Caco-2 (cell line): Measurements from ENCODE around the gene VCAM1. TPM values are rescaled to one million over a fixed set of nuclear protein-coding genes. Genes with fewer than 3 reads are reported as not detected.

Experiments
- BruUV-seq: library from RNA; stranded (reverse); fragments of 400-500 nt; replicated peaks from 2 replicates; lab custom pipeline; 2021; lab: Mats Ljungman, UMichigan
- CTCF ChIA-PET: fragments of 300-600 bp; sonication (Branson Sonifier 250); formaldehyde crosslinking; loops from one replicate; lab custom pipeline; 2022; ENCODE audit warnings: antibody characterized with exemption; lab: Charles Lee
- POLR2A ChIA-PET: fragments of 300-600 bp; sonication (Branson Sonifier 250); formaldehyde crosslinking; loops from one replicate; lab custom pipeline; 2022; ENCODE audit warnings: antibody characterized with exemption; lab: Charles Lee
- DNase-seq, 2 experiments: peaks; one replicate each; pipeline versions ENCODE4 v3.0.0 to v3.0.0-alpha.2; 2020 to 2022
- H3K27me3 ChIP-seq: replicated peaks from 2 replicates; pipeline ENCODE4 v1.6.0; 2011; ENCODE audit warnings: low read length; ENCODE audit not compliant: control insufficient read depth, insufficient read depth
- H3K36me3 ChIP-seq: 2 replicates; pipeline ENCODE4 v1.5.1; 2011; ENCODE audit warnings: low read length; ENCODE audit not compliant: control insufficient read depth, insufficient read depth
- H3K4me1 ChIP-seq: fragments of 250-450 bp; sonication (Bioruptor Pico); 2 replicates; pipeline ENCODE4 v1.5.1; 2020; ENCODE audit warnings: mild to moderate bottlenecking
- H3K4me3 ChIP-seq: 2 replicates; pipeline ENCODE4 v1.5.1; 2011; ENCODE audit warnings: low read depth, mild to moderate bottlenecking, control low read depth, low read length
- H3K9me3 ChIP-seq: fragments of 250-450 bp; sonication (Bioruptor Pico); 2 replicates; pipeline ENCODE4 v1.5.1; 2020; ENCODE audit warnings: mild to moderate bottlenecking, moderate library complexity
- H3K27ac Mint-ChIP-seq: one replicate; pipeline ENCODE4 v1.8.0; 2022; ENCODE audit warnings: mixed read lengths; ENCODE audit not compliant: unreplicated experiment
- H3K27me3 Mint-ChIP-seq: one replicate; pipeline ENCODE4 v1.8.0; 2022; ENCODE audit warnings: mixed read lengths; ENCODE audit not compliant: insufficient read depth, unreplicated experiment
- H3K36me3 Mint-ChIP-seq: one replicate; pipeline ENCODE4 v1.8.0; 2022; ENCODE audit warnings: mild to moderate bottlenecking, mixed read lengths; ENCODE audit not compliant: insufficient read depth, unreplicated experiment
- H3K4me1 Mint-ChIP-seq: one replicate; pipeline ENCODE4 v1.8.0; 2022; ENCODE audit warnings: low read depth, mixed read lengths; ENCODE audit not compliant: unreplicated experiment
- H3K4me3 Mint-ChIP-seq: one replicate; pipeline ENCODE4 v1.8.0; 2022; ENCODE audit warnings: mild to moderate bottlenecking, moderate library complexity, mixed read lengths; ENCODE audit not compliant: unreplicated experiment
- H3K9me3 Mint-ChIP-seq: one replicate; pipeline ENCODE4 v1.8.0; 2022; ENCODE audit warnings: mixed read lengths; ENCODE audit not compliant: unreplicated experiment
- intact Hi-C: fragments of 100-400 bp; cut with micrococcal nuclease; formaldehyde crosslinking; loops from one replicate; pipeline ENCODE4 v1.10.0; 2022; ENCODE audit not compliant: unreplicated experiment
- total RNA-seq: library from RNA; stranded (reverse); gene quantifications from 2 replicates; pipeline ENCODE4 v1.2.3, GENCODE V29; 2022
- TF ChIP-seq, protein P1 (sequence below), 2 experiments: fragments of 200-600 bp in 1 of 2; IDR thresholded peaks; 1 replicate in 1 of 2; 2 replicates in 1 of 2; pipeline versions ENCODE4 v1.5.1 to v1.8.0; 2011 to 2022; ENCODE audit warnings: antibody characterized with exemption in 1 of 2, control low read depth in 1 of 2, inconsistent platforms in 1 of 2, low read depth in 1 of 2, low read length in 1 of 2, mild to moderate bottlenecking in 1 of 2, moderate library complexity in 1 of 2; ENCODE audit not compliant: insufficient read depth in 1 of 2, severe bottlenecking in 1 of 2, unreplicated experiment in 1 of 2

Gene VCAM1
- total RNA-seq, 1 experiment from 2014 or later = not detected

DNA sequence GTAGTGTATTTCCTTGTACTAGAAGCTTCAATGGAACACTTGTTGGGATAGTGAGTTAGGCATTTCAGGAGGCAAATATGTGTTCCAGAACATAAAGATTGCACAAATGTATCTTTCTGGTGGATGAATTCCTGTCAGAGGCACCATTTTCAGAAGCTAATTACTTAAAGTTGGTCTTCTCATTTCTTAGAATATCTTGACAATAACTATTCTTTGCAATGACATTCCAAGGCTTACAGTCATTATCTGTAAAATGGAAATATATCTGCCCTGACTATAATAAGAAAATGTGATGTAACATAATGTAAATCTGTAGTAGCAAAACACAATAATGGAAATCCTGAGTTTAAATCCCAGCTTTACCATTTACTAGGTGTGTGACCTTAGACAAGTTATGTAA, 2.7 kb downstream of the VCAM1 start:
- Histone ChIP-seq H3K9me3 (no peaks in the 10 kb centered on the region), H3K4me1 (no peaks in the 10 kb centered on the region), H3K27me3 (no peaks in the 10 kb centered on the region), H3K36me3 (no peaks in the 10 kb centered on the region), H3K4me3 (no peak overlapping the region)
- TF ChIP-seq, protein P1, sequence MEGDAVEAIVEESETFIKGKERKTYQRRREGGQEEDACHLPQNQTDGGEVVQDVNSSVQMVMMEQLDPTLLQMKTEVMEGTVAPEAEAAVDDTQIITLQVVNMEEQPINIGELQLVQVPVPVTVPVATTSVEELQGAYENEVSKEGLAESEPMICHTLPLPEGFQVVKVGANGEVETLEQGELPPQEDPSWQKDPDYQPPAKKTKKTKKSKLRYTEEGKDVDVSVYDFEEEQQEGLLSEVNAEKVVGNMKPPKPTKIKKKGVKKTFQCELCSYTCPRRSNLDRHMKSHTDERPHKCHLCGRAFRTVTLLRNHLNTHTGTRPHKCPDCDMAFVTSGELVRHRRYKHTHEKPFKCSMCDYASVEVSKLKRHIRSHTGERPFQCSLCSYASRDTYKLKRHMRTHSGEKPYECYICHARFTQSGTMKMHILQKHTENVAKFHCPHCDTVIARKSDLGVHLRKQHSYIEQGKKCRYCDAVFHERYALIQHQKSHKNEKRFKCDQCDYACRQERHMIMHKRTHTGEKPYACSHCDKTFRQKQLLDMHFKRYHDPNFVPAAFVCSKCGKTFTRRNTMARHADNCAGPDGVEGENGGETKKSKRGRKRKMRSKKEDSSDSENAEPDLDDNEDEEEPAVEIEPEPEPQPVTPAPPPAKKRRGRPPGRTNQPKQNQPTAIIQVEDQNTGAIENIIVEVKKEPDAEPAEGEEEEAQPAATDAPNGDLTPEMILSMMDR (IDR thresholded peaks at IDR 0.05; ENCODE audit: insufficient read depth in 1 of 2, low read depth in 1 of 2, low read length in 1 of 2, severe bottlenecking in 1 of 2, unreplicated experiment in 1 of 2) = no peak
- no peak overlapping the region for H3K4me3 Mint-ChIP-seq
- CTCF ChIA-PET = no interaction called here
- intact Hi-C loops = no loop called here
- no TSS peak for BruUV-seq
- H3K9me3 Mint-ChIP-seq = no peaks in the 10 kb centered on the region
- H3K4me1 Mint-ChIP-seq = no peaks in the 10 kb centered on the region
- H3K27ac Mint-ChIP-seq = no peak overlapping the region
- POLR2A ChIA-PET = no interaction called here
- DNase-seq = no peak
- peaks cover 7% of the 10 kb centered on the region for H3K27me3 Mint-ChIP-seq
- no peaks in the 10 kb centered on the region for H3K36me3 Mint-ChIP-seq

DNA sequence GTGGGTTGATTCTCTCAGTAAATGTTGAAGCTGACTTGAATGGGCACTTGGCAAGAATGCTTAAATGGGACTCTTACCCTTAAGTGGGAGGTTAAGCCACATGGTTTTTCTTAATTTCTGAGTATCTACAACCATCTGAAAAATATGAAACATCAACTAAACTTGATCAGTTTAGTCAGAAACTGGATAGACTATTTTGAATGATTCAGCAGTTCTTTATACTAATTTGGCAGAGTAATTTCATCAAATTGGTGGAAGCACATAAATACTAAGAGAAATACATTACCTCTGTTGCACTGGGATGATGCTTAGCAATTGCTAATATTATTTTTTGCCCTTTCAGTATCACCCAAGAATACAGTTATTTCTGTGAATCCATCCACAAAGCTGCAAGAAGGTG, 4.7 kb downstream of the VCAM1 start:
- H3K27ac Mint-ChIP-seq = no peak overlapping the region
- Histone ChIP-seq H3K36me3 (no peaks in the 10 kb centered on the region), H3K4me3 (no peak overlapping the region), H3K27me3 (no peaks in the 10 kb centered on the region), H3K4me1 (no peaks in the 10 kb centered on the region), H3K9me3 (no peaks in the 10 kb centered on the region)
- DNase-seq = no peak
- no TSS peak for BruUV-seq
- no peaks in the 10 kb centered on the region for H3K36me3 Mint-ChIP-seq
- H3K27me3 Mint-ChIP-seq = peaks cover 7% of the 10 kb centered on the region
- intact Hi-C loops = no loop called here
- H3K4me3 Mint-ChIP-seq = no peak overlapping the region
- H3K9me3 Mint-ChIP-seq = no peaks in the 10 kb centered on the region
- H3K4me1 Mint-ChIP-seq = no peaks in the 10 kb centered on the region
- TF ChIP-seq, protein P1 (IDR thresholded peaks at IDR 0.05; ENCODE audit: insufficient read depth in 1 of 2, low read depth in 1 of 2, low read length in 1 of 2, severe bottlenecking in 1 of 2, unreplicated experiment in 1 of 2) = no peak
- ChIA-PET POLR2A (no interaction called here), CTCF (no interaction called here)

DNA sequence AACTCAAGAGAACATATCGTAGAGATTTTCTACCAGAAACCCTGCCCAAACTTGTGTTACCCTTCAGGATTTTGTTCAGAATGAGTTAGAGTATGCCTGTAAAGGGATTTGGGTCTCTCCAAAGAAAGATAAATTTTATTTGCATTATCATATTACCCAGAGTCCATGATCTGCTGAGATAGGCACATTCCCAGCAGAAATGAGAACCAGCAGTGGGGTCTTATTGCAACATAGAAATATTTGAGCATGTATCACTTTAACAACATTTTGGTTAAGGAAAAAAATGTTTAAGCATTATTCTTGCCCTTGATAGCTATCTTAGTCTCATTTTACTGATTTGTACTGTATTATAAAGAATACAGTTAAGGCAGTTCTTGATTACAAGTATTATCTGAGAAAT, 10.6 kb downstream of the VCAM1 start:
- CTCF ChIA-PET = no interaction called here
- BruUV-seq = no TSS peak

More for the DNA sequence above, 10.6 kb downstream of the VCAM1 start:
- no peak overlapping the region for H3K4me3 Mint-ChIP-seq
- no peaks in the 10 kb centered on the region for H3K9me3 ChIP-seq
- peaks cover 3% of the 10 kb centered on the region for H3K27me3 Mint-ChIP-seq
- POLR2A ChIA-PET = no interaction called here
- no peaks in the 10 kb centered on the region for H3K27me3 ChIP-seq
- H3K4me3 ChIP-seq = no peak overlapping the region
- H3K4me1 Mint-ChIP-seq = no peaks in the 10 kb centered on the region
- H3K36me3 Mint-ChIP-seq = no peaks in the 10 kb centered on the region
- no peaks in the 10 kb centered on the region for H3K4me1 ChIP-seq
- no peaks in the 10 kb centered on the region for H3K36me3 ChIP-seq
- no peak overlapping the region for H3K27ac Mint-ChIP-seq
- intact Hi-C loops = no loop called here
- DNase-seq = no peak
- H3K9me3 Mint-ChIP-seq = no peaks in the 10 kb centered on the region
- TF ChIP-seq, protein P1 (IDR thresholded peaks at IDR 0.05; ENCODE audit: insufficient read depth in 1 of 2, low read depth in 1 of 2, low read length in 1 of 2, severe bottlenecking in 1 of 2, unreplicated experiment in 1 of 2) = no peak
